ENCODE data around the gene PRPF19. TPM values are rescaled to one million over a fixed set of nuclear protein-coding genes. Genes with fewer than 3 reads are reported as not detected.

Gene PRPF19
- polyA plus RNA-seq, 2 of the 4 experiments (the other 2 are of a cell fraction): 41.1 to 177 TPM

GRCh38 chr11:60842668-60843600, 63.5 kb downstream of the PRPF19 start:
- FAIRE-seq (no peak), DNase-seq (ENCODE audit: low read depth in 1 of 2, low spot score in 1 of 2) (no peak), ATAC-seq (no peak)
- no peaks in the 10 kb centered on the region for H3K9me3 ChIP-seq
- ChIA-PET POLR2A (interaction anchor here (1.2 kb wide), 1 partner anchor 8 kb away, joined by 4 read pairs; no protein-coding TSS in a partner anchor), CTCF (interaction anchor here (0.9 to 2.8 kb wide), 5 partner anchors 12 to 345 kb away, joined by 3 to 16 read pairs (median 4); no protein-coding TSS in a partner anchor)
- peak overlapping the region; percentile 87 to 94 for H3K27ac ChIP-seq
- peaks cover 18% of the 10 kb centered on the region; the same call in 1 of the 3 replicates for H3K4me1 ChIP-seq
- H3K4me3 ChIP-seq: peak overlapping the region; percentile 97
- peak overlapping the region; percentile 97 for H3K4me2 ChIP-seq
- TF ChIP-seq NFE2L2 (conservative IDR thresholded peaks at IDR 0.05; ENCODE audit: low read length) (no peak), KDM1A (IDR thresholded peaks at IDR 0.05; ENCODE audit: low read depth) (no peak), CEBPB (IDR thresholded peaks at IDR 0.05) (no peak), E2F6 (IDR thresholded peaks at IDR 0.05; ENCODE audit: borderline replicate concordance, low read depth) (no peak), USF2 (IDR thresholded peaks at IDR 0.05) (no peak), ATOH8 (CRISPR knock-in tag; IDR thresholded peaks at IDR 0.05; ENCODE audit: low read depth) (no peak), TP53 (CRISPR knock-in tag; IDR thresholded peaks at IDR 0.05) (no peak), ESRRA (IDR thresholded peaks at IDR 0.05; ENCODE audit: borderline replicate concordance, low read length) (no peak), CHD2 (IDR thresholded peaks at IDR 0.05; ENCODE audit: low read length, partially characterized antibody) (no peak), JUNB (IDR thresholded peaks at IDR 0.05) (no peak), ZNF302 (CRISPR knock-in tag; IDR thresholded peaks at IDR 0.05) (no peak), MAFK (IDR thresholded peaks at IDR 0.05; ENCODE audit: partially characterized antibody) (no peak), FOXS1 (CRISPR knock-in tag; IDR thresholded peaks at IDR 0.05) (no peak), BHLHE40 (IDR thresholded peaks at IDR 0.05; ENCODE audit: low read depth, low read length) (no peak), TFCP2L1 (CRISPR knock-in tag; IDR thresholded peaks at IDR 0.05) (no peak), HOXB5 (CRISPR knock-in tag; IDR thresholded peaks at IDR 0.05) (no peak), EHF (CRISPR knock-in tag; IDR thresholded peaks at IDR 0.05) (no peak), BCL3 (IDR thresholded peaks at IDR 0.05) (no peak)
- WGBS (ENCODE audit: missing lambda C conversion rate): 15% methylated on average over 22 of the region's 23 CpGs

GRCh38 chr11:60841797-60842667, 64.4 kb downstream of the PRPF19 start, which contains the start of gene CCDC86:
Gene CCDC86, plus strand, starts transcription at chr11:60842113. Its CDS starts 12 bp downstream, at chr11:60842125.
- Histone ChIP-seq H3K4me3 (peak within 1 kb of the TSS; percentile 97), H3K27ac (peak within 1 kb of the TSS; percentile 87 to 94), H3K9me3 (no peaks in the 10 kb centered on the region), H3K4me1 (peaks cover 18% of the 10 kb centered on the region; the same call in 1 of the 3 replicates), H3K4me2 (peak within 1 kb of the TSS; percentile 97)
- FAIRE-seq (no peak), DNase-seq (ENCODE audit: low read depth in 1 of 2, low spot score in 1 of 2) (peak; percentile 96 to 99), ATAC-seq (peak; percentile 68 to 92)
- ChIA-PET CTCF (interaction anchor here (0.9 to 3.8 kb wide), 4 partner anchors 11 to 345 kb away, joined by 3 to 31 read pairs (median 6); no protein-coding TSS in a partner anchor), POLR2A (interaction anchor here (1.2 kb wide), 1 partner anchor 9 kb away, joined by 4 read pairs; no protein-coding TSS in a partner anchor)
- WGBS (ENCODE audit: missing lambda C conversion rate): under 1% methylated on average over 28 of the region's 57 CpGs
- TF ChIP-seq CHD2 (IDR thresholded peaks at IDR 0.05; ENCODE audit: low read length, partially characterized antibody): peak; percentile 55
- peak; percentile 83 for TF ChIP-seq NPAS2 (CRISPR knock-in tag; IDR thresholded peaks at IDR 0.05; ENCODE audit: borderline replicate concordance)
- TF ChIP-seq KDM5A (IDR thresholded peaks at IDR 0.05): peak; percentile 69
- peak; percentile 41 for TF ChIP-seq MAFK (IDR thresholded peaks at IDR 0.05; ENCODE audit: partially characterized antibody)
- peak in 1 of 2 experiments; percentile 38; a peak in 1 of 4 replicates for TF ChIP-seq CEBPB (IDR thresholded peaks at IDR 0.05)
- no peak for TF ChIP-seq FOXS1 (CRISPR knock-in tag; IDR thresholded peaks at IDR 0.05)
- peak; percentile 62 for TF ChIP-seq POLR2A (IDR thresholded peaks at IDR 0.05; ENCODE audit: low read length)
- peak; percentile 78; the same call in 1 of the 2 replicates for TF ChIP-seq E2F6 (IDR thresholded peaks at IDR 0.05; ENCODE audit: borderline replicate concordance, low read depth)
- peak; percentile 72 for TF ChIP-seq USF2 (IDR thresholded peaks at IDR 0.05)
- TF ChIP-seq HDAC2 (IDR thresholded peaks at IDR 0.05): no peak
- no peak for TF ChIP-seq BCL3 (IDR thresholded peaks at IDR 0.05)
- no peak for TF ChIP-seq TFCP2L1 (CRISPR knock-in tag; IDR thresholded peaks at IDR 0.05)
- TF ChIP-seq RFX5 (IDR thresholded peaks at IDR 0.05): peak; percentile 55; the same call in 1 of the 2 replicates
- TF ChIP-seq HOXB5 (CRISPR knock-in tag; IDR thresholded peaks at IDR 0.05): peak; percentile 96
- TF ChIP-seq CBX2 (IDR thresholded peaks at IDR 0.05; ENCODE audit: borderline replicate concordance, low read depth): no peak
- TF ChIP-seq PHF8 (IDR thresholded peaks at IDR 0.05; ENCODE audit: borderline replicate concordance, low read depth): peak; percentile 87

All from A549 (cell line).